ENCODE measurements around the gene FBXO41.

GRCh38 chr2:73297586-73297985 is 13.3 kb upstream of the FBXO41 start:
- no peak for TF ChIP-seq CTCF (IDR thresholded peaks at IDR 0.05; ENCODE audit: low read length)
- TF ChIP-seq EZH2phosphoT487 (IDR thresholded peaks at IDR 0.05; ENCODE audit: low read length), result no peak
- TF ChIP-seq EZH2 (optimal IDR thresholded peaks at IDR 0.05; ENCODE audit: low read depth, low read length), result no peak

Data from MM.1S (cell line).